Measurements from ENCODE around the gene FANCM. TPM values are rescaled to one million over a fixed set of nuclear protein-coding genes. Genes with fewer than 3 reads are reported as not detected.

The FANCM gene, protein sequence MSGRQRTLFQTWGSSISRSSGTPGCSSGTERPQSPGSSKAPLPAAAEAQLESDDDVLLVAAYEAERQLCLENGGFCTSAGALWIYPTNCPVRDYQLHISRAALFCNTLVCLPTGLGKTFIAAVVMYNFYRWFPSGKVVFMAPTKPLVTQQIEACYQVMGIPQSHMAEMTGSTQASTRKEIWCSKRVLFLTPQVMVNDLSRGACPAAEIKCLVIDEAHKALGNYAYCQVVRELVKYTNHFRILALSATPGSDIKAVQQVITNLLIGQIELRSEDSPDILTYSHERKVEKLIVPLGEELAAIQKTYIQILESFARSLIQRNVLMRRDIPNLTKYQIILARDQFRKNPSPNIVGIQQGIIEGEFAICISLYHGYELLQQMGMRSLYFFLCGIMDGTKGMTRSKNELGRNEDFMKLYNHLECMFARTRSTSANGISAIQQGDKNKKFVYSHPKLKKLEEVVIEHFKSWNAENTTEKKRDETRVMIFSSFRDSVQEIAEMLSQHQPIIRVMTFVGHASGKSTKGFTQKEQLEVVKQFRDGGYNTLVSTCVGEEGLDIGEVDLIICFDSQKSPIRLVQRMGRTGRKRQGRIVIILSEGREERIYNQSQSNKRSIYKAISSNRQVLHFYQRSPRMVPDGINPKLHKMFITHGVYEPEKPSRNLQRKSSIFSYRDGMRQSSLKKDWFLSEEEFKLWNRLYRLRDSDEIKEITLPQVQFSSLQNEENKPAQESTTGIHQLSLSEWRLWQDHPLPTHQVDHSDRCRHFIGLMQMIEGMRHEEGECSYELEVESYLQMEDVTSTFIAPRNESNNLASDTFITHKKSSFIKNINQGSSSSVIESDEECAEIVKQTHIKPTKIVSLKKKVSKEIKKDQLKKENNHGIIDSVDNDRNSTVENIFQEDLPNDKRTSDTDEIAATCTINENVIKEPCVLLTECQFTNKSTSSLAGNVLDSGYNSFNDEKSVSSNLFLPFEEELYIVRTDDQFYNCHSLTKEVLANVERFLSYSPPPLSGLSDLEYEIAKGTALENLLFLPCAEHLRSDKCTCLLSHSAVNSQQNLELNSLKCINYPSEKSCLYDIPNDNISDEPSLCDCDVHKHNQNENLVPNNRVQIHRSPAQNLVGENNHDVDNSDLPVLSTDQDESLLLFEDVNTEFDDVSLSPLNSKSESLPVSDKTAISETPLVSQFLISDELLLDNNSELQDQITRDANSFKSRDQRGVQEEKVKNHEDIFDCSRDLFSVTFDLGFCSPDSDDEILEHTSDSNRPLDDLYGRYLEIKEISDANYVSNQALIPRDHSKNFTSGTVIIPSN (N-terminal part only)
- 9.5 and 11.3 TPM in 2 replicates for total RNA-seq (2014; rRNA removed; shearing (Covaris generic))
- polyA plus RNA-seq (2015; cell fraction: cytosol; rRNA removed), result 3.3 and 4.3 TPM in 2 replicates
- polyA plus RNA-seq (2015; cell fraction: nucleus; rRNA removed), result 13.1 and 18.7 TPM in 2 replicates

- peak; percentile 95 for DNase-seq (ENCODE audit: low read depth)
These were observed at the start of gene FANCM for GRCh38 chr14:45135659-45136395. FANCM (plus strand) TSS chr14:45135930; CDS start chr14:45136032, 102 bp downstream.

GRCh38 chr14:45089813-45090212 is 45.9 kb upstream of the FANCM start:
- DNase-seq (ENCODE audit: low read depth), result peak; percentile 59

DNA sequence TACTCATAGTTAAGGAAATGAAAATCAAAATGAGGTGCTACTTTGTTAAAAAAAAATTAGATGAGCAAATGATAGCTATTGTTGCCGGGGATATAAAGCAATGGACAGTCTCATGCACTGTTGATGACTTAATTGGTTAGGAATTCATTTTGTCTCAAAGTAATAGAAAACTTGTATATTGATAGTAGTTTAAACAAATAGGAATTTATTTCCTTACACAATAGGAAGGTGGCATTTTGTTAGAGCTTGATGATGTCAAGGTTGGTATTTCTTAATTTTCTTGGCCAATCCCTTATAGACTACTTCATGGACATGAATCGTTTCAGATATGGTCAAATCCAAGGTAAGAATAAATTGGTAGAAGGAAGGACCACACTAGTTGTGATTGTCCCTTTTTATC is 44.0 kb upstream of the FANCM start:
- DNase-seq (ENCODE audit: low read depth), result no peak

- DNase-seq (ENCODE audit: low read depth), result no peak
These were observed 41.5 kb upstream of the FANCM start for GRCh38 chr14:45094275-45094674.

GRCh38 chr14:45095143-45095542 is 40.6 kb upstream of the FANCM start:
- no peak for DNase-seq (ENCODE audit: low read depth)

- DNase-seq (ENCODE audit: low read depth), result no peak
These were observed 39.5 kb upstream of the FANCM start for GRCh38 chr14:45096218-45096617.

GRCh38 chr14:45103806-45104205 is 31.9 kb upstream of the FANCM start:
- DNase-seq (ENCODE audit: low read depth), result no peak

DNA sequence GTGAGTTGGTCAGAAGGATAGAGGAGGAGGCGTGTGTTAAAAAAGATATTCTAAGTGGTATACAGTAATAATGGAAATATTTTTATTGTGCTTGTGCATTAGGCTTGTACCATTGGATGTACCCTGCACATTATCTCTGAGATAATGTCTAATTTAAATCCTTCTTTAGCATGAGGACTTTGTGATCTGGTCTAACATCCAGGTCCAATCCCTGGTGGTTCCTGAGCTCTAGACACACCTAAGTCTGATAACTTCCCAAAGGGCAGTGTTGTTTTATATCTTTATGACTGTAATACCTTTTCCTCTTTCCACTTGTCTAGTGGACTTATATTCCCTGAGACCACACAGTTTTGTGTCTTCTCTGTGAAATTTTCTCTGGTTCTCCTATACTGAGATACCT is 31.2 kb upstream of the FANCM start:
- DNase-seq (ENCODE audit: low read depth), result no peak

DNA sequence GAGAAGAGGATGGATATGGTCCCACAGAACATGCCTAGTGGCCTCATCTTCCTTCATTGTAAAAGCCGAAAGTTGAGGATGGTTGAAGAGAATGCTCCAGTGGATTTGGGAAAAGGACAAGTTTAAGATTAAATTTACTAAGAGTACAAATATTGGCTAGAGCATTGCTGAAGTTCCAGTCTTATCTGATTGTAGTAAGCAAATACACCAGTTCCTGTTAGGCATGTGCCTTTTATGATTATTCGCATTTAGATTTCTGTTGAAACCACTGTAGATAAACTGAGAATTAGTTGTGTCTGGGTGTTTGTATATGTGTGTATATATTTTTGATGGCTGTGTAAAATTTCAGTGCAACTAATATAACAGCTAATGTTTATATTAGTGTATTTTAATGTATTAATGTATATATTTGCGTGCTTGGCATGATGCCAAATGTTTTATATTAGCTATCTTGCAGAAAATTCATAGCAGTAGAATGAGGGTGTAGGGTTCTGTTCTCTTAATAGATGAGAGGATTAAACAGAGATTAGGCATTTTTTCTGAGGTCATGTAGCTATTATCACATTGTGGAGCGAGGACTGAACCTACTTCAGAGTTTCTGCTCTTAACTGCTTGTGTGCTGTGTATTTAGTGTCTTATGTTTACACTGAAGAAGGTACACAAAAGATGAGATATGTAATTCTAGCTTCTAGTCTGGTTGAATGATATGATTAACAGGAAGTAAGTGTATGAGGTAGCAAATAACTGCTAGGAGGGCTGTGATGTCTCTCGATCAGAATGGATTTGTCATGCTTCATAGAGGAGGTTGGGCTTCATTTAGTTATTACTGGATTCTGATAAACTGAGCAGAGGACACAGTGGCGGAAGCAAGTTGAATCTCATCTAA is 22.6 kb upstream of the FANCM start:
- DNase-seq (ENCODE audit: low read depth), result peak; percentile 6

- no peak for DNase-seq (ENCODE audit: low read depth)
These were observed 21.4 kb upstream of the FANCM start for GRCh38 chr14:45114327-45114726.

GRCh38 chr14:45118594-45118993 is 17.1 kb upstream of the FANCM start:
- DNase-seq (ENCODE audit: low read depth), result no peak

DNA sequence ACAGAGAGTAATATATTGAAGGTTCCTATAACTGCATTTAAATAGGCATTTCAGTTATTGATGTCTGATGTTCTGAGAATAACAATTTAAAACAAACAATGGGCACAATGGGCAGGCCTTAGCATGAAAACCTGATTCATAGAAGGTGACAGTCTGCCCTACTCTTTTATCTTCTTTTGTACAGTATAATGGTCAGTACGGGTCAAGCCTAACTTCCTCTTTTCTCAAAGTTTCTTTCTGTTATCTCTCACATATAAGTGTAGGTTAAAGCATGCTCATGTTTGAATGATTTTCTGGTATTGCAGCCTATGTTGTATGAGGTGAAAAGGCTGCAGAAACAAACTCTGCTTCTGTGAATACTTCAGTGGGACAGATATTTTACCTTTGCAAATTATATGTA is 15.6 kb upstream of the FANCM start:
- no peak for DNase-seq (ENCODE audit: low read depth)

DNA sequence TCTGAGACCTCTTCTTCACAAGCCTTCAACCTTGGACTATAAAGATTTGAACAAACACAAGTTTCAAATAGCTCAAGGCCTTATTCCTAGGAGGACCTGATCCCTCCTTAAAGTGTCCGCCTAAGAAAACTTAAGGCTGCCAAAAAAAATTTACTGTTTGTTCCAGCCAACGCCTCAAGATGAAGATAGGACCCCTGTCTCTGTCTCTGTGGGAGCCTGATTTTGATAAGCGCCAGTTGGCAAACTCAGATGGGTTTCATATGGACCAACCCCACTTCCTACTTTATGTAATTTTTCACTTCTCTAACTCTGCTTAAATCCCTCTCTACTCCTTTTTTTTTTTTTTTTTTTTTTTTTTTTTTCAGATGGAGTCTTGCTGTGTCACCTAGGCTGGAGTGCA is 12.5 kb upstream of the FANCM start:
- no peak for DNase-seq (ENCODE audit: low read depth)

- DNase-seq (ENCODE audit: low read depth), result no peak
These were observed 10.0 kb upstream of the FANCM start for GRCh38 chr14:45125754-45126153.

- DNase-seq (ENCODE audit: low read depth), result no peak
These were observed 6.6 kb upstream of the FANCM start for GRCh38 chr14:45128963-45129629.

GRCh38 chr14:45133683-45134050 is 2.1 kb upstream of the FANCM start:
- DNase-seq (ENCODE audit: low read depth), result no peak

GRCh38 chr14:45134051-45134958 is 1.4 kb upstream of the FANCM start, which contains the start of gene FKBP3:
FKBP3 (minus strand) TSS chr14:45134481; CDS start chr14:45134456, 25 bp downstream.
- peak; percentile 98 for DNase-seq (ENCODE audit: low read depth)

GRCh38 chr14:45135156-45135555 is 574 bp upstream of the FANCM start:
- peak; percentile 1 for DNase-seq (ENCODE audit: low read depth)
